Heart left ventricle (tissue), 16 donors: ENCODE data around the gene VDR. TPM values are rescaled to one million over a fixed set of nuclear protein-coding genes. Genes with fewer than 3 reads are reported as not detected.

Experiments
- ATAC-seq, 4 donors: fragments of 200-7000 bp; cut with Tn5 transposase; one replicate each; pipeline ENCODE4 v1.9.1; 2020 to 2022; ENCODE audit warnings: moderate library complexity in 4 of 4, mild to moderate bottlenecking in 3 of 4, moderate number of reproducible peaks in 1 of 4
- DNase-seq, 5 donors: peaks; one replicate each; pipeline ENCODE4 v3.0.0-alpha.2; 2020
- H3K27ac ChIP-seq, 12 donors: fragments of 200-600 bp; sonication (generic) in 4 of 12; one replicate each; pipeline versions ENCODE4 v1.5.0 to v1.8.0; 2016 to 2022; ENCODE audit warnings: mild to moderate bottlenecking in 2 of 12
- H3K27me3 ChIP-seq, 9 donors: fragments of 200-600 bp; sonication (generic) in 2 of 9; one replicate each; pipeline versions ENCODE4 v1.5.1 to v1.8.0; 2016 to 2022; ENCODE audit warnings: mild to moderate bottlenecking in 3 of 9
- H3K36me3 ChIP-seq, 9 donors: fragments of 200-600 bp; sonication (generic) in 2 of 9; one replicate each; pipeline versions ENCODE4 v1.5.0 to v1.8.0; 2018 to 2022; ENCODE audit warnings: mild to moderate bottlenecking in 2 of 9
- H3K4me1 ChIP-seq, 12 donors: fragments of 200-600 bp; sonication (generic) in 4 of 12; one replicate each; pipeline versions ENCODE4 v1.5.0 to v1.8.0; 2016 to 2022; ENCODE audit warnings: mild to moderate bottlenecking in 3 of 12
- H3K4me3 ChIP-seq, 12 donors: fragments of 200-600 bp; sonication (generic) in 4 of 12; one replicate each; pipeline versions ENCODE4 v1.5.0 to v1.8.0; 2017 to 2022; ENCODE audit warnings: mild to moderate bottlenecking in 9 of 12, moderate library complexity in 4 of 12
- H3K9me3 ChIP-seq, 12 donors: fragments of 200-600 bp; sonication (generic) in 4 of 12; one replicate each; pipeline versions ENCODE4 v1.5.0 to v1.8.0; 2016 to 2022; ENCODE audit warnings: mild to moderate bottlenecking in 1 of 12
- POLR2A ChIP-seq, 2 donors: fragments of 450-650 bp; IDR thresholded peaks; one replicate each; pipeline ENCODE4 v1.6.1; 2017; ENCODE audit warnings: antibody characterized with exemption in 2 of 2, mild to moderate bottlenecking in 2 of 2, moderate library complexity in 2 of 2
- WGBS, 4 donors: extraction: QIAGEN DNeasy Blood & Tissue Kit in 2 of 4; methylation state at CpG; one replicate each; pipeline versions ENCODE4 v1.1.5 to v1.1.7; 2013 to 2018; 5-methylcytosine and 5-hydroxymethylcytosine counted together
- intact Hi-C, 10 donors: fragments of 100-400 bp; cut with DNase I; formaldehyde crosslinking; loops; one replicate each; pipeline versions ENCODE4 v1.11.1 to v1.14.2; 2022
- polyA plus RNA-seq, 2 donors: library from polyadenylated mRNA; stranded (reverse); fragments of 200-250 nt; gene quantifications; one replicate each; pipeline ENCODE4 v1.2.3, GENCODE V29; 2013
- total RNA-seq, 9 donors: library from RNA; depleted of rRNA in 2 of 9; stranded (reverse); fragments of >200 nt in 2 of 9; fragmentation: NEBNext Ultra II Directional in 3 of 9; extraction: Animal tissue kit (Norgen Biotek cat#: 25700) in 3 of 9; gene quantifications; one replicate each; pipeline versions ENCODE4 v1.1.0 to v1.2.4, GENCODE V29; 2016 to 2023
- TF ChIP-seq, protein P1 (sequence below), 12 donors: fragments of 200-600 bp; sonication (generic) in 4 of 12; IDR thresholded peaks; one replicate each; pipeline versions ENCODE4 v1.5.0 to v1.8.0; 2018 to 2022; ENCODE audit warnings: antibody characterized with exemption in 12 of 12, mild to moderate bottlenecking in 5 of 12
- donor health status: ischemic (EF 13 %, LVEDD 7.1; RV severe dilation, severe dysfunction).
- donor health status: healthy with polysubstance abuse.
- donor health status: DM: no; HTN: yes; CAD: no.
- donor health status: DM: no; HTN: no; CAD: no.
- donor health status: ischemic (EF 25% LVEDD 6.9; RV normal size, moderate dysfunction).
- donor health status: ischemic (EF 25% LVEDD 5.7; RV mildly dilated, moderate dysfunction).
- donor health status: healthy.
- donor health status: DM: yes; HTN: yes; CAD: no.
- donor health status: ischemic (EF 35%, LVEDD 5.7; RV mildly dilated, moderate dysfunction).
- donor health status: nonischemic (EF 11% LVEDD 7.7; RV severe dilation, severe dysfunction).
- donor health status: DM: yes; HTN: yes; CAD: no.
- donor health status: PGD.
- donor health status: ischemic (EF 29% LVEDD 5.4; RV normal size, mild dysfunction).
- donor health status: nonischemic (EF 23%, LVEDD 6.1; RV moderate dilation, normal function).

Gene VDR
- total and polyA plus RNA-seq, 11 donors = 0.15 to 4.3 (median 0.63) TPM

DNA sequence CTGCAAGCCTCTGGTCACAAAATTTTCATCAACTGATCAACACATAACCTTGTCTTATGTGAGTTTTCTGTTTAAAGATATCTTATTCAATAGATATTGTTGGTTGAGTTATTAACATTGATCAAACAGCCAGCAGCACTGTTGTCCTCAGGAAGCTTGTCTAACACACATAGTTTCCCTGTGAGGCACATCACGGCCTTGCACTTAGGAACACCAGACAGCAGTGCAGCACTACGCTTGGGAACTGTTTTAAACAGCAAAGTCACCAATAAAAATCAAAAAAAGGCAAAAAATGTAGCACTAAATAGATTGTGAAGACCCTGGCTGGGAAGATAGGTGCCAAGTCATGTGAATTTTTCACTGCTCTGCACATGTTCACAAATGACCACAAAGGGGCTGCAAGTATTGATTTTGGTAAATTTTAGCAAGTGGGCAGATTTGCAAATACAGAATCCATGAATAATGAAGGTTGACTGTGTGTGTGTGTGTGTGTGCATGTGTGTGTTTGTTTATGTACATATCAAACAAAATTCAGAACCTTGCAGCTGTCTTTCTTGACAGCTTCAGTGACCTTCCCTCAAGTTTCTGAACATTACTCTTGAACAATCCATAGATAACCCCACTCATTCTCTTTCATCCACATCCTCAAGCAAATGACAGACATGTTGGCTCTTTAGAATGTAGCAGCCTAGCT, 28.9 kb downstream of the VDR start:
- H3K36me3 ChIP-seq = peaks cover 0 to 10% (median 0%) of the 10 kb centered on the region in 9 donors
- H3K4me1 ChIP-seq = peaks cover 0 to 8% (median 2%) of the 10 kb centered on the region in 12 donors
- no peak overlapping the region for H3K4me3 ChIP-seq
- no peak for DNase-seq
- H3K27ac ChIP-seq = no peak overlapping the region
- H3K9me3 ChIP-seq = no peaks in the 10 kb centered on the region
- intact Hi-C loops = no loop called here
- 86 to 97% (median 94%) methylated on average over 2 of the region's 2 CpGs for WGBS, 4 donors
- ATAC-seq = no peak
- H3K27me3 ChIP-seq = no peaks in the 10 kb centered on the region
- no peak for TF ChIP-seq POLR2A (IDR thresholded peaks at IDR 0.05)
- TF ChIP-seq, protein P1, sequence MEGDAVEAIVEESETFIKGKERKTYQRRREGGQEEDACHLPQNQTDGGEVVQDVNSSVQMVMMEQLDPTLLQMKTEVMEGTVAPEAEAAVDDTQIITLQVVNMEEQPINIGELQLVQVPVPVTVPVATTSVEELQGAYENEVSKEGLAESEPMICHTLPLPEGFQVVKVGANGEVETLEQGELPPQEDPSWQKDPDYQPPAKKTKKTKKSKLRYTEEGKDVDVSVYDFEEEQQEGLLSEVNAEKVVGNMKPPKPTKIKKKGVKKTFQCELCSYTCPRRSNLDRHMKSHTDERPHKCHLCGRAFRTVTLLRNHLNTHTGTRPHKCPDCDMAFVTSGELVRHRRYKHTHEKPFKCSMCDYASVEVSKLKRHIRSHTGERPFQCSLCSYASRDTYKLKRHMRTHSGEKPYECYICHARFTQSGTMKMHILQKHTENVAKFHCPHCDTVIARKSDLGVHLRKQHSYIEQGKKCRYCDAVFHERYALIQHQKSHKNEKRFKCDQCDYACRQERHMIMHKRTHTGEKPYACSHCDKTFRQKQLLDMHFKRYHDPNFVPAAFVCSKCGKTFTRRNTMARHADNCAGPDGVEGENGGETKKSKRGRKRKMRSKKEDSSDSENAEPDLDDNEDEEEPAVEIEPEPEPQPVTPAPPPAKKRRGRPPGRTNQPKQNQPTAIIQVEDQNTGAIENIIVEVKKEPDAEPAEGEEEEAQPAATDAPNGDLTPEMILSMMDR (IDR thresholded peaks at IDR 0.05) = no peak

DNA sequence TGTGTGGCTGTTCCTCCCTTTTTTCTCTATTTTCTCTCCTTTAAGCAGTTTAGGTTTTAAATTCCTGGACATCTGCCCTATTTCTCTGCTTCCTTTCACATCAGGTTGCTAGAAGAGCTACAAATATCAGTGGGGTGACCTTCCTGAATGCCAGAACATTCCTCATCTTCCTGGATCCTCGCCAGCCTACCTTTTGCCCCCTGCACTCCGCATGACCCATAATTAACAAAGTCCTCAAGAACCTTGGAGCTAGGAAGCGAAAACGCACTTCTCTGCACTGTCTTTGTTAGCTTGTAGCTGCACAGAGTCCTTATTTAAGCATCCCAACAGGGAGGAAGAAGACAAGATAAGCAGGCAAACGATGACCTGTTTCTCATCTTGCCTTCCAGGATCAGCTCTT, 30.5 kb downstream of the VDR start:
- intact Hi-C loops = no loop called here
- ATAC-seq = no peak
- Histone ChIP-seq H3K4me3 (no peak overlapping the region), H3K4me1 (peaks cover 0 to 24% (median 11%) of the 10 kb centered on the region in 12 donors), H3K36me3 (peaks cover 0 to 10% (median 0%) of the 10 kb centered on the region in 9 donors), H3K27me3 (no peaks in the 10 kb centered on the region), H3K9me3 (no peaks in the 10 kb centered on the region), H3K27ac (no peak overlapping the region)
- DNase-seq = no peak
- 60 to 77% (median 68%) methylated on average over 5 of the region's 5 CpGs for WGBS, 4 donors
- TF ChIP-seq POLR2A (IDR thresholded peaks at IDR 0.05) = no peak
- TF ChIP-seq, protein P1 (IDR thresholded peaks at IDR 0.05) = no peak

DNA sequence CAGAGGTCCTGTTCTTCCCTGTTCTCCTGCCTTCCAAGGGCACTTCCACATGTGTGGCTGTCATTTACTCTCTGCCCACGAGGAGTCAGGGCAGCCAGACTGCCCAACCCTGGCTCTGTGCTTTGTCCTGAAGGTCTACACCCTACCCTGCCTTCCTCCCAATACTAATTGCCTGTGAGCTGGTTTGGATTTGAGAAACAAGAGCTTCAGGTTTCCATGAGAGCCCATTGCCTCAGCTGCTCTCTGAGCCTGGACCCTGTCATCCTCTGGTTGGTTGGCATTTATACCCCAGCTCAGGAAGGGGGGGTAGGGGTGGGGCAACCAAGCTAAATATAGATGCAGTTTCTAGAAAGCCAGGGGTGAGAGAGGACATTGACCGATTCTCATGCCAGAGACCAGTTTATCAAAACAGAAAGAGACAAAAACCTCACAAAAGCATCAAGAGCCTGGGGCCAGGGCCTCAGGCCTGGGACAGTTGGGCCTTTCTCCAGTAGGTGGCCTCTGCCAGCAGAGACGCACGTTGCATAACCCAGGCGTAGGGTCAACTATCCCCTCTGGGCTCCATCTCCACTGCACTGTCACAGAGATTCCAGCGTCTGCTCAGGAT, 34.5 kb downstream of the VDR start:
- H3K9me3 ChIP-seq = no peaks in the 10 kb centered on the region
- no peaks in the 10 kb centered on the region for H3K36me3 ChIP-seq
- peaks cover 0 to 42% (median 12%) of the 10 kb centered on the region in 12 donors for H3K4me1 ChIP-seq
- ATAC-seq (peak; percentile 81 to 91 (median 89)), DNase-seq (peak in 4 of 5 donors; percentile 52 to 60 (median 56))
- WGBS, 4 donors = 7 to 25% (median 22%) methylated on average over 6 of the region's 6 CpGs
- TF ChIP-seq, protein P1 (IDR thresholded peaks at IDR 0.05) = peak in 10 of 12 donors; percentile 12 to 47 (median 33)
- TF ChIP-seq POLR2A (IDR thresholded peaks at IDR 0.05) = no peak
- H3K4me3 ChIP-seq = no peak overlapping the region
- intact Hi-C loops = loop anchor here in 1 of 10 donors (2.0 kb wide), 1 partner anchor 79 kb away; no protein-coding TSS in a partner anchor
- peak overlapping the region in 10 of 12 donors; percentile 33 to 85 (median 67) for H3K27ac ChIP-seq
- H3K27me3 ChIP-seq = no peaks in the 10 kb centered on the region

DNA sequence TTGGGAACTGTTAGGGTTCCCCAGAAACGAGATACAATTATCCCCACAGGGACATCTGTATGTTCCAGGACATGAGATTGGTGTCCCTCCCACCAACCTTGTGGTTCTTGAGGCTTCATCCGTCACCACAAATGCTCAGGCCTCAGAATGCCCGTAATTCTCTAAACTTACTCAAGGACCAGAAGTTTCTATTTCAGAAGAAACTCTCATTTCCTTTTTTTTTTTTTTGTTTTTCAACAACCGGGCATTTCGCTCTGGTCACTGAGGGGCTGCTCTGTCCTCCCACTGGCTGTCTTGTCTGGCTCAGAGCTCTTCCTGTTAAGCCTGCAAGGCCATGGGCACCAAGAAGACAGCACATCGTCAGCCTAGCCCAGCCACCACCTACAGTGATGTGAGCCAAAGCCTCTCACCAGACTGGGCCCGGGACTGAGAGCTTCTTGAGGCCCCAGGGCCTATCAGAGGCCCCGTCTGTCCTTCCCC, 36.2 kb downstream of the VDR start:
- 80 to 84% (median 82%) methylated on average over 8 of the region's 8 CpGs for WGBS, 4 donors
- Histone ChIP-seq H3K36me3 (peaks cover 0 to 5% (median 0%) of the 10 kb centered on the region in 9 donors), H3K4me3 (no peak overlapping the region), H3K27ac (peak overlapping the region in 1 of 12 donors; percentile 71), H3K4me1 (peaks cover 0 to 42% (median 12%) of the 10 kb centered on the region in 12 donors), H3K27me3 (no peaks in the 10 kb centered on the region), H3K9me3 (no peaks in the 10 kb centered on the region)
- intact Hi-C loops = no loop called here
- DNase-seq (no peak), ATAC-seq (no peak)
- TF ChIP-seq POLR2A (IDR thresholded peaks at IDR 0.05) = no peak
- TF ChIP-seq, protein P1 (IDR thresholded peaks at IDR 0.05) = no peak
